ENCODE measurements around the gene CHCHD4. TPM values are rescaled to one million over a fixed set of nuclear protein-coding genes. Genes with fewer than 3 reads are reported as not detected.

Gene CHCHD4
- total and polyA plus RNA-seq, 2 of the 8 experiments (the other 6 are each of a cell fraction or from before 2014, with no cell fraction given): 15.0 to 22.3 TPM

GRCh38 chr3:14133876-14134275 lies 9.2 kb upstream of the CHCHD4 start:
- no peak overlapping the region for H4K91ac ChIP-seq (replicated peaks; ENCODE audit: insufficient read length, low read length)
- H2BK15ac ChIP-seq (ENCODE audit: low read length): no peak overlapping the region
- H3K4me2 ChIP-seq (ENCODE audit: insufficient read depth in 1 of 2, low read depth in 2 of 2, low read length in 2 of 2): no peak overlapping the region
- H2AFZ ChIP-seq (ENCODE audit: low read length): no peak overlapping the region
- no peak overlapping the region for H3K56ac ChIP-seq (replicated peaks; ENCODE audit: insufficient read length, low read depth, low read length)
- no peak overlapping the region for H3K23ac ChIP-seq (ENCODE audit: insufficient read length)
- H3K27me3 ChIP-seq (replicated peaks in 1 of 4; ENCODE audit: control insufficient read depth in 3 of 4, extremely low read depth in 1 of 4, insufficient read depth in 3 of 4, low read length in 3 of 4): no peaks in the 10 kb centered on the region
- no peaks in the 10 kb centered on the region for H3K9me3 ChIP-seq (ENCODE audit: insufficient read depth in 2 of 2, low read depth in 1 of 2, low read length in 1 of 2)
- H2BK12ac ChIP-seq (ENCODE audit: low read depth, low read length): no peak overlapping the region
- H4K20me1 ChIP-seq (replicated peaks in 1 of 2; ENCODE audit: control insufficient read depth in 1 of 2, insufficient read depth in 2 of 2, low read length in 2 of 2): peaks cover 0 to 11% of the 10 kb centered on the region in 2 experiments
- no peak overlapping the region for H4K5ac ChIP-seq (ENCODE audit: insufficient read length, low read depth, low read length)
- ChIA-PET CTCF (ENCODE audit: partially characterized antibody) (interaction anchor here (0.8 to 1.8 kb wide), 5 partner anchors 15 to 238 kb away, joined by 3 to 14 read pairs (median 5); no protein-coding TSS in a partner anchor), POLR2A (ENCODE audit: partially characterized antibody) (interaction anchor here (0.8 to 1.3 kb wide), 3 partner anchors 8 to 18 kb away, joined by 3 to 5 read pairs (median 3); no protein-coding TSS in a partner anchor)
- H2BK120ac ChIP-seq (replicated peaks; ENCODE audit: low read depth, low read length): no peak overlapping the region
- FAIRE-seq (no peak), DNase-seq (ENCODE audit: low read depth in 1 of 2, low spot score in 2 of 2) (no peak)
- no peak overlapping the region for H3K4ac ChIP-seq (replicated peaks; ENCODE audit: insufficient read length, low read depth, low read length)
- no peak overlapping the region for H3K14ac ChIP-seq (ENCODE audit: insufficient read length)
- H2AK5ac ChIP-seq (ENCODE audit: low read depth, low read length): no peak overlapping the region
- no peaks in the 10 kb centered on the region for H3K23me2 ChIP-seq (ENCODE audit: low read depth, low read length)
- H3K79me2 ChIP-seq (ENCODE audit: control insufficient read depth in 1 of 2, insufficient read depth in 2 of 2, low read length in 2 of 2): no peaks in the 10 kb centered on the region
- H2BK20ac ChIP-seq (ENCODE audit: low read length): no peak overlapping the region
- H4K8ac ChIP-seq (ENCODE audit: extremely low read depth, insufficient read depth, low read length): no peak overlapping the region
- no peak overlapping the region for H3K18ac ChIP-seq (ENCODE audit: extremely low read depth, low read length)
- no peak overlapping the region for H2BK5ac ChIP-seq (ENCODE audit: low read depth, low read length)
- H3K79me1 ChIP-seq (ENCODE audit: low read depth, low read length): no peaks in the 10 kb centered on the region
- H3K36me3 ChIP-seq (ENCODE audit: control insufficient read depth in 2 of 4, insufficient read depth in 4 of 4, low read length in 3 of 4): peaks cover 12 to 40% (median 27%) of the 10 kb centered on the region in 4 experiments
- no peak overlapping the region for H3K9ac ChIP-seq (replicated peaks in 1 of 4; ENCODE audit: extremely low read depth in 1 of 4, low read depth in 3 of 4, low read length in 3 of 4)
- no peaks in the 10 kb centered on the region for H3K4me1 ChIP-seq (replicated peaks in 1 of 4; ENCODE audit: control insufficient read depth in 3 of 4, insufficient read depth in 4 of 4, low read length in 3 of 4)
- H3K4me3 ChIP-seq (ENCODE audit: extremely low read depth in 1 of 4, insufficient read depth in 2 of 4, low read depth in 3 of 4, low read length in 4 of 4): no peak overlapping the region
- 91% methylated on average over 5 of the region's 5 CpGs; no CpG with 5 or more reads in 1 of the 2 experiments for WGBS, 2 experiments (ENCODE audit: extremely low coverage in 1 of 2, insufficient coverage in 1 of 2, insufficient read length in 1 of 2, insufficient replicate concordance in 2 of 2, low coverage in 1 of 2, low lambda C conversion rate in 2 of 2, missing lambda C conversion rate in 1 of 2)
- no peak overlapping the region for H3K27ac ChIP-seq (ENCODE audit: low read depth, low read length)
- no peak for TF ChIP-seq CTBP2 (IDR thresholded peaks at IDR 0.05; ENCODE audit: borderline replicate concordance, insufficient read depth, insufficient read length, low read length)
- TF ChIP-seq, protein P1, sequence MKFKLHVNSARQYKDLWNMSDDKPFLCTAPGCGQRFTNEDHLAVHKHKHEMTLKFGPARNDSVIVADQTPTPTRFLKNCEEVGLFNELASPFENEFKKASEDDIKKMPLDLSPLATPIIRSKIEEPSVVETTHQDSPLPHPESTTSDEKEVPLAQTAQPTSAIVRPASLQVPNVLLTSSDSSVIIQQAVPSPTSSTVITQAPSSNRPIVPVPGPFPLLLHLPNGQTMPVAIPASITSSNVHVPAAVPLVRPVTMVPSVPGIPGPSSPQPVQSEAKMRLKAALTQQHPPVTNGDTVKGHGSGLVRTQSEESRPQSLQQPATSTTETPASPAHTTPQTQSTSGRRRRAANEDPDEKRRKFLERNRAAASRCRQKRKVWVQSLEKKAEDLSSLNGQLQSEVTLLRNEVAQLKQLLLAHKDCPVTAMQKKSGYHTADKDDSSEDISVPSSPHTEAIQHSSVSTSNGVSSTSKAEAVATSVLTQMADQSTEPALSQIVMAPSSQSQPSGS (IDR thresholded peaks at IDR 0.05; ENCODE audit: low read length): no peak
- no peak for TF ChIP-seq FOSL1 (IDR thresholded peaks at IDR 0.05; ENCODE audit: insufficient read depth, low read depth, low read length)
- TF ChIP-seq NANOG (IDR thresholded peaks at IDR 0.05; ENCODE audit: insufficient read depth, low read depth, low read length, poor library complexity, severe bottlenecking): no peak
- no peak for TF ChIP-seq SIRT6 (IDR thresholded peaks at IDR 0.05; ENCODE audit: low read length)
- TF ChIP-seq JUND (IDR thresholded peaks at IDR 0.05; ENCODE audit: low read length): no peak
- TF ChIP-seq SP4 (IDR thresholded peaks at IDR 0.05; ENCODE audit: low read length): no peak
- TF ChIP-seq CHD2 (IDR thresholded peaks at IDR 0.05; ENCODE audit: low read length): no peak
- TF ChIP-seq HDAC6 (IDR thresholded peaks at IDR 0.05; ENCODE audit: low read depth, low read length): no peak
- TF ChIP-seq TBP (IDR thresholded peaks at IDR 0.05; ENCODE audit: low read depth, low read length): no peak
- TF ChIP-seq KDM4A (IDR thresholded peaks at IDR 0.05; ENCODE audit: low read depth, low read length, severe bottlenecking): no peak
- no peak for TF ChIP-seq BACH1 (IDR thresholded peaks at IDR 0.05; ENCODE audit: low read length)
- TF ChIP-seq YY1 (IDR thresholded peaks at IDR 0.05; ENCODE audit: low read depth, low read length): no peak

Measured in H1 (cell line).